CD14-positive monocyte (primary cell): ENCODE results near the gene EXOC2. TPM values are rescaled to one million over a fixed set of nuclear protein-coding genes. Genes with fewer than 3 reads are reported as not detected.

Source experiments
- DNase-seq, 3 donors: peaks; one replicate each; pipeline ENCODE4 v3.0.0-alpha.2; 2011 to 2022
- H2AFZ ChIP-seq: 2 replicates; pipeline ENCODE4 v1.6.0; 2012; ENCODE audit warnings: mild to moderate bottlenecking, low read depth, low read length, inconsistent platforms; ENCODE audit not compliant: insufficient read depth, poor library complexity, severe bottlenecking
- H3K27ac ChIP-seq, 2 donors: 1 replicate in 1 of 2; 2 replicates in 1 of 2; pipeline ENCODE4 v1.5.1; 2012 to 2013; ENCODE audit warnings: low read length in 2 of 2, control low read depth in 1 of 2, inconsistent platforms in 1 of 2, low read depth in 1 of 2, mild to moderate bottlenecking in 1 of 2
- H3K27me3 ChIP-seq, 2 donors: one replicate each; pipeline versions ENCODE4 v1.6.0 to v1.6.1; 2011 to 2013; ENCODE audit warnings: low read length in 2 of 2; ENCODE audit not compliant: control insufficient read depth in 2 of 2, insufficient read depth in 2 of 2
- H3K36me3 ChIP-seq, 2 donors: replicated peaks in 1 of 2; 1 replicate in 1 of 2; 2 replicates in 1 of 2; pipeline versions ENCODE4 v1.5.1 to v1.6.1; 2012 to 2013; ENCODE audit warnings: low read length in 2 of 2, control low read depth in 1 of 2, inconsistent platforms in 1 of 2, mild to moderate bottlenecking in 1 of 2; ENCODE audit not compliant: insufficient read depth in 2 of 2, control insufficient read depth in 1 of 2
- H3K4me1 ChIP-seq, 2 donors: 1 replicate in 1 of 2; 2 replicates in 1 of 2; pipeline versions ENCODE4 v1.5.1 to v1.6.1; 2012 to 2013; ENCODE audit warnings: low read length in 2 of 2, control low read depth in 1 of 2, inconsistent platforms in 1 of 2, mild to moderate bottlenecking in 1 of 2, moderate library complexity in 1 of 2; ENCODE audit not compliant: insufficient read depth in 2 of 2, control insufficient read depth in 1 of 2
- H3K4me2 ChIP-seq: replicated peaks from 2 replicates; pipeline ENCODE3; 2012; ENCODE audit warnings: low read length, moderate library complexity, mild to moderate bottlenecking; ENCODE audit not compliant: poor library complexity, severe bottlenecking; ENCODE audit errors: extremely low read depth
- H3K4me3 ChIP-seq, 3 experiments: fragments of 200-600 bp in 1 of 3; sonication (generic) in 1 of 3; replicated peaks in 1 of 3; 1 replicate in 2 of 3; 2 replicates in 1 of 3; pipeline ENCODE4 v1.5.1; 2011 to 2013; ENCODE audit warnings: low read length in 3 of 3, mild to moderate bottlenecking in 3 of 3, control low read depth in 2 of 3, low read depth in 2 of 3, inconsistent platforms in 1 of 3, moderate library complexity in 1 of 3
- H3K79me2 ChIP-seq: 2 replicates; pipeline ENCODE4 v1.6.0; 2012; ENCODE audit warnings: mild to moderate bottlenecking, control low read depth, inconsistent platforms, low read length, moderate library complexity; ENCODE audit not compliant: insufficient read depth
- H3K9ac ChIP-seq: 2 replicates; pipeline ENCODE4 v1.6.0; 2017; ENCODE audit warnings: low read length, mild to moderate bottlenecking; ENCODE audit not compliant: insufficient read depth, poor library complexity, severe bottlenecking
- H3K9me3 ChIP-seq, 2 donors: replicated peaks in 1 of 2; 1 replicate in 1 of 2; 2 replicates in 1 of 2; pipeline versions ENCODE4 v1.5.1 to v1.6.1; 2012 to 2013; ENCODE audit warnings: low read length in 2 of 2, control low read depth in 1 of 2; ENCODE audit not compliant: control insufficient read depth in 1 of 2, insufficient read depth in 1 of 2
- H4K20me1 ChIP-seq: 2 replicates; pipeline ENCODE4 v1.6.0; 2012; ENCODE audit warnings: mild to moderate bottlenecking, low read length, control low read depth, moderate library complexity; ENCODE audit not compliant: insufficient read depth
- H3K27ac Mint-ChIP-seq, 7 donors: one replicate each; pipeline ENCODE4 v1.8.0; 2020; ENCODE audit warnings: mild to moderate bottlenecking in 7 of 7, mixed read lengths in 7 of 7, moderate library complexity in 6 of 7, inconsistent platforms in 2 of 7
- H3K27me3 Mint-ChIP-seq, 3 donors: one replicate each; pipeline ENCODE4 v1.8.0; 2021 to 2022; ENCODE audit warnings: low read depth in 3 of 3, mild to moderate bottlenecking in 3 of 3, mixed read lengths in 3 of 3, moderate library complexity in 3 of 3, inconsistent platforms in 1 of 3
- H3K36me3 Mint-ChIP-seq, 2 donors: one replicate each; pipeline ENCODE4 v1.8.0; 2020; ENCODE audit warnings: mixed read lengths in 2 of 2, inconsistent platforms in 1 of 2, mild to moderate bottlenecking in 1 of 2
- H3K4me1 Mint-ChIP-seq: one replicate; pipeline ENCODE4 v1.8.0; 2020; ENCODE audit warnings: mild to moderate bottlenecking, mixed read lengths
- H3K4me3 Mint-ChIP-seq, 2 donors: one replicate each; pipeline ENCODE4 v1.8.0; 2020; ENCODE audit warnings: mild to moderate bottlenecking in 2 of 2, mixed read lengths in 2 of 2, moderate library complexity in 1 of 2
- H3K9me3 Mint-ChIP-seq, 7 donors: one replicate each; pipeline ENCODE4 v1.8.0; 2020 to 2022; ENCODE audit warnings: mixed read lengths in 7 of 7, mild to moderate bottlenecking in 6 of 7, moderate library complexity in 6 of 7, inconsistent platforms in 2 of 7
- CTCF ChIP-seq: fragments of 200-600 bp; IDR thresholded peaks from one replicate; pipeline ENCODE4 v1.8.0; 2022; ENCODE audit warnings: antibody characterized with exemption, mild to moderate bottlenecking
- WGBS: methylation state at CpG from one replicate; pipeline ENCODE4 v1.1.5; 2013; ENCODE audit warnings: missing lambda C conversion rate; ENCODE audit not compliant: insufficient coverage; 5-methylcytosine and 5-hydroxymethylcytosine counted together
- intact Hi-C, 2 donors: fragments of 100-400 bp; cut with micrococcal nuclease; formaldehyde crosslinking; loops; one replicate each; pipeline versions ENCODE4 v1.15.0 to v1.15.1; 2023
- polyA minus RNA-seq: library from RNA; depleted of rRNA, polyadenylated mRNA; stranded (reverse); fragments of >200 nt; gene quantifications from 2 replicates; pipeline ENCODE4 v1.2.3, GENCODE V29; 2012
- polyA plus RNA-seq, 3 donors: library from polyadenylated mRNA; depleted of rRNA in 1 of 3; unstranded in 2 of 3; stranded (reverse) in 1 of 3; fragments of 300-500 nt in 2 of 3; fragments of >200 nt in 1 of 3; fragmentation: Illumina TruSeq in 2 of 3; gene quantifications; 1 replicate in 2 of 3; 2 replicates in 1 of 3; pipeline ENCODE4 v1.2.3, GENCODE V29; 2012 to 2021
- total RNA-seq, 12 experiments: library from RNA in 1 of 12; stranded (reverse) in 1 of 12; fragments of 120-200 nt in 1 of 12; gene quantifications; one replicate each; pipeline ENCODE4 v1.2.4 and lab custom pipeline; 2013 to 2026; ENCODE audit warnings: mixed read lengths in 6 of 12, inconsistent platforms in 1 of 12

The EXOC2 gene
- total RNA-seq (2013) = 18.8 TPM
- polyA plus RNA-seq (10 to 100 TPM in 2 of 3 donors, 1 to 10 TPM in 1; 7.5 to 15.5 (median 12.0) TPM), polyA minus RNA-seq (10.9 and 14.8 TPM in 2 replicates), total RNA-seq (lab: John Stamatoyannopoulos, UW) (11.7 to 52.6 (median 25.7) reads per million in 11 experiments)

- peak within 1 kb of the TSS in 1 of 2 donors; percentile 81 for H3K27ac ChIP-seq
- H3K4me1 Mint-ChIP-seq = peaks cover 22% of the 10 kb centered on the region
- DNase-seq = peak; percentile 67 to 75 (median 69)
- peaks cover 0 to 4% of the 10 kb centered on the region in 2 donors for H3K36me3 Mint-ChIP-seq
- peak within 1 kb of the TSS; percentile 82 for H3K9ac ChIP-seq
- no peak for TF ChIP-seq CTCF
- peaks cover 17 to 18% of the 10 kb centered on the region in 2 donors for H3K4me1 ChIP-seq
- H4K20me1 ChIP-seq = peaks cover 25% of the 10 kb centered on the region
- peaks cover under 1 to 13% of the 10 kb centered on the region in 2 donors for H3K36me3 ChIP-seq
- H3K4me3 Mint-ChIP-seq = peak within 1 kb of the TSS; percentile 96 to 98
- H3K27ac Mint-ChIP-seq = peak within 1 kb of the TSS in 6 of 7 donors; percentile 33 to 87 (median 68)
- H3K4me3 ChIP-seq = peak within 1 kb of the TSS; percentile 62 to 93 (median 85)
- H3K4me2 ChIP-seq = peak within 1 kb of the TSS; percentile 95
- H3K27me3 Mint-ChIP-seq = peaks cover 0 to 7% (median 2%) of the 10 kb centered on the region in 3 donors
- H3K79me2 ChIP-seq = peaks cover 35% of the 10 kb centered on the region
- H3K27me3 ChIP-seq = no peaks in the 10 kb centered on the region
- peaks cover 0 to 6% (median 3%) of the 10 kb centered on the region in 7 donors for H3K9me3 Mint-ChIP-seq
- H2AFZ ChIP-seq = peak within 1 kb of the TSS; percentile 95
- H3K9me3 ChIP-seq = no peaks in the 10 kb centered on the region
- 2% methylated on average over 60 of the region's 63 CpGs for WGBS
- intact Hi-C loops = no loop called here
Observed at GRCh38 chr6:692858-693722, at the start of gene EXOC2. Gene EXOC2 (minus strand): TSS chr6:693139. CDS start chr6:637818, 55,321 bp downstream.

GRCh38 chr6:741410-742339, 48.7 kb upstream of the EXOC2 start:
- Mint-ChIP-seq H3K4me1 (no peaks in the 10 kb centered on the region), H3K27ac (no peak overlapping the region), H3K27me3 (peaks cover 1 to 4% (median 3%) of the 10 kb centered on the region in 3 donors), H3K9me3 (peaks cover 0 to 2% (median 0%) of the 10 kb centered on the region in 7 donors), H3K36me3 (no peaks in the 10 kb centered on the region), H3K4me3 (no peak overlapping the region)
- Histone ChIP-seq H3K4me1 (no peaks in the 10 kb centered on the region), H3K9ac (no peak overlapping the region), H3K27ac (no peak overlapping the region), H3K9me3 (no peaks in the 10 kb centered on the region), H3K4me3 (no peak overlapping the region), H3K27me3 (no peaks in the 10 kb centered on the region), H3K4me2 (no peak overlapping the region), H2AFZ (no peak overlapping the region), H4K20me1 (no peaks in the 10 kb centered on the region), H3K36me3 (no peaks in the 10 kb centered on the region), H3K79me2 (no peaks in the 10 kb centered on the region)
- intact Hi-C loops = no loop called here
- WGBS = 98% methylated on average over 4 of the region's 5 CpGs
- no peak for TF ChIP-seq CTCF
- no peak for DNase-seq
